HG02610 (cell line): ENCODE measurements around the gene ATP11B.

Experiments
- ATAC-seq: cut with Tn5 transposase; IDR thresholded peaks from one replicate; pipeline ENCODE4 v1.9.1; 2021; ENCODE audit warnings: mild to moderate bottlenecking, moderate library complexity; ENCODE audit not compliant: unreplicated experiment

Gene ATP11B

DNA sequence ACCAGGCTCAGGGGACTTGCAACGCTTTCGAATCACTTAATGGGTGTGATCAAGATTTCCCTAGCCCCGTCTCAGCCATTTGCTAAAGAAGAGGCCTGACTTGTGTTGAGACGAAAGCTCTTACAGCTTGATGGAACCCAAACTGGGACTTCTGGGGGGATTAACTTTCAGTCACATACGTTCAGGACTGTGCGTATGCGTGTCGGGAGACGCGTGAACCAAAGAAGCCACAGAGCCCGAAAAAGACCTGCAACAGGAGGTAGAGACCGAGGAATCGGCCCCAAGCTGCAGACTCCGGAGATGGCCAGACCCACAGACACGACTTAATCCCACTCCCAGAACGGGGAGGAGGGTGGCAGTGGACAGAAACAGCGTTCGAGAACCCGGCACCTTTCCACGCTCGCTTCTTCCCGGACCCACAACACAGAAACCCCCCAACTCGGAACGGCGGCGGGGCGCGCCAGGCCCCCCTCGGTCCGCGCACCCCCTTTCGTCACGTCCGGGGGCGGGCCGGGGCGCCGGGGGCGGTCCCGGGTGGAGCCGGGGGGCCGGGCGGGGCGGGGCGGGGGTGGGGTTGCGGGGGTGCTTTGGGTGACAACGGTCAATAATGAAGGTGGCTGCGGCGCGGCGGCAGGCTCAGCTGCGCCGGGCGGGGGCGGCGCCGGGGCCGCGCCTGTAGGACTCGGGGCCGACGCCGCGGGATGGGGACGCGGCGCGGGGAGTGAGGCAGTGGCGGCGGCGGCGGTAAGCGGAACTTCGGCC lies at the start of gene ATP11B:
ATP11B (plus strand) TSS at position 604 of the 762 bp plus-strand sequence. CDS start 256 bp downstream, outside the sequence.
- peak; percentile 65 for ATAC-seq

DNA sequence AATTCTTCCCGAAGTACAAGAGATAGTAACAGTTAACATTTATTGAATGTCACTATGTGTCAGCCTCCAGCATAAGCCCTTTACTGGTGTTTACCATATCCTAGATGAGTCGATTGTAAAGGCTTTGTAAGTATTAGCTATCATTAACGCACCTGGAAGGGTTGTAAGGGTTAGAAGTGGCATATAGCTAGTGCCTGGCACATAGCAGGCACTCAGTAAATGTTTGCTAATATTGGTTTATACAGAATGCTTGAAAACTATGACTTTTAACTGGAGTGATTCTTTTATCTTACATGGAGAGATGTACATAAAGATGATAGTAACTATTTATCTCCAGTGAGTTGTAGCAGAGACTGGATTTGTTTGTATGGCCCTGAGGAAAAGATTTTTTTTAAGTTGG lies 46.3 kb upstream of the ATP11B start:
- ATAC-seq, result no peak

DNA sequence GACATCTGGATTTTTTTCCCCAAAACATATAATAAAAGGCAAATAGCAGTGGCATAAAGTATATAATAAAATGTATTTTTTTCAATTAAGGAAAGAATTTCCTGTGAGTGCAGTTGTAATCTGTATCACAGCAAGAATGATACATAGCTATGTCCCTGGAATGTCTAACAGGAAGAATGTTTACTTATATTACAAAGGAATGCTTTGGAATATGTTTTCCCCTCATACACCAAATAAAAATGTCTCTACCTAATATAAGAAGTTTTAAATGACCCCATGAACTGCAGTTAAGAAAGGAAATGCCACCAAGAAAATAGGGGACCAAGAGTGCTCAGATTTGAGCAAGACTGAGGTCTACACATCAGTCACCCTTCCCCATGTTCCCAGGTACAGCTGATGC lies 38.0 kb upstream of the ATP11B start:
- no peak for ATAC-seq

DNA sequence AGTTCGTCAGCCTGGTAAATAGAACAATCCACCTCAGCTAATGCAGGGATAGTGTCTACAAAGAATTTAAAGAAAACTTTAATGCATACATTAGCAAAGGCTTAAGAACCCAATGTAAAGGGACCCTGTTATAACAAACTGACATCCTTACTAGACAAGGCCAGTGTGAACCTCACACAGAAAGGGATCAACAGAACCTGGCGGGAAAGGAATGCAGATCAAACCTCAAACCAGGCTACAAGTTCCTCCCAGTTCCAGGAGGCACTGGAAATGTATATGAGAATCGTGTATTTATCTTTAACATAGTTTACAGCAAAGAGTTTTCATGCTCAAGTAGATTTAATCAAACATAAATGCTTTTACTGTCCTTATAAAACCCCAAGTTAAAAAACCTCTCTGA lies 37.6 kb upstream of the ATP11B start:
- ATAC-seq, result no peak

DNA sequence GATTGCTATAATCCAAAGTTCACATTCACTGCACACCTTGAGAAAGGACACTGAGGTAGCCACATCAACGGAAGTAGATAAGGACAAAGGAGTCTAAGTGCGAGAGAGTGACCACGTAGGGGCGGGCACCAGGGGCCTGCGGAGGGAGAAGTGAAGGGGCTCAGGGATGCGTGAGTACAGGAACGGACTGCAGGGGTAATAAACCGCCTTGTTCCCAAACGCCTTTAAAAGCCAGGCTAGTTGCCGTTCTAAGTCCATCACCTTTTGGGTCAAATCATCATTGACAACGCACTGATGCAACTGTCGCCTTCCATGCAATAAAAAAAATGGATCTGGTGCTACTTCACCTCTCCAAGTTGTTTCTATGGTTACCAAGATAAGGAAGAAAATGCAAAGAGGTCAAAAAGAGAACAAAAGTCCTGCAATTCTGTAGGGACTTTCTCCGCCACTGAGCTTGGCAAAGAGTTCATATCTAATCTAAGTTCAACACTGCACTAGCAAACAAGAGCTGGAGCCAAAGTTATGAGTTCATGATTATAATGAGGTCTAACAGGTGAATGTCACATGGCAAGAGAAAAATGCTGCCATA lies 32.6 kb upstream of the ATP11B start:
- no peak for ATAC-seq

DNA sequence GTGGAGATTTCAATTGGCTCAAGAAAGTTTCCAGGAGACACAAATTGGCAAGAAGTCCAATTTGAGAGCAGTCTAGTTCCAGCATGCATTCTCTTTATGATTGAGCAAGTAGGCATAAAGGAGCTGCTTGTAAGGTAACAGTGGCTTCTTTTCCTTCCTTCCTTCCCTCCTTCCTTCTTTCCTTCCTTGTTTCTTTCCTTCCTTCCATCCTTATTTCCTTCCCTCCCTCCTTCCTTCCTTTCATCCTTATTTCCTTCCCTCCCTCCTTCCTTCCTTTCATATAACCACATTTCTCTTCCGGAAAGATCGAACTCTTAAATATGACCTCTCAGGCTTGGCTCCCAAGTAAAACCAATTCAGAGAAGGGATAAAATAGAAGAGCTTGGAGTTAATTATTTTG lies 29.4 kb upstream of the ATP11B start:
- no peak for ATAC-seq

DNA sequence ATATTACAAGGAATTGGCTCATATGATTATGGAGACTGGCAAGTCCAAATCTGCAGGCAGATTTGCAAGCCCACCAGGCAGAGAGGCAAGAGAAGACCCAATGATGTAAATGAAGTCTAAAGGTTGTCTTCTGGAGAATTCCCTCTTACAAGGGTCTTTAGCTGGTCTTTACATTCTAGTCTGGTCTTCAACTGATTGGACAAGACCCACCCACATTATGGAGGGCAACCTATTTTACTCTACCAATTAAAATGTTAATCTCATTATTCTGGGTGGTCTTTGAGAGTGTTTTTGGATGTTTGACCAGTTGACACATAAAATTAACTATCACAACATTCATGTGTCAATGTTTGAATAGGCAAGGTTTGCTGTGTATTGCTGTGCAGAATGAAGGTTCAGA lies 28.0 kb upstream of the ATP11B start:
- ATAC-seq, result no peak

DNA sequence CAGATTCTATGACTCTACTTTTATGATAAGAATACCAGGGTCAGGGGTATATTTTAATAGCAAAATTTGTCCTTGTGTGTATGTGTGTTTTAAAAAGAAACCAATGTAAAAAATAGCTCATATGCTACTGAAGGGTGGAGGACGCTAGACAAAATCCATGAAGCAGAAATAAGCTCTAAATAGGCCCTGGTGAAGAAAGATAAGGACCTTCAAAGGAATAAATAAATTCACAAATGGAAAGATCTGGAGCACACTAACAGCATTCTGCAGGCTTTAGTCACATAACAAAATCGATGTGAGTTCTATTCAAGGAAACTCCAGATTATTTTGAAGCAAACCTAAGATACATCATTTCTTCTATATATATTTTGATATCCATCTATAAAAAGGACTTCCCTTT lies 27.2 kb upstream of the ATP11B start:
- ATAC-seq, result no peak

DNA sequence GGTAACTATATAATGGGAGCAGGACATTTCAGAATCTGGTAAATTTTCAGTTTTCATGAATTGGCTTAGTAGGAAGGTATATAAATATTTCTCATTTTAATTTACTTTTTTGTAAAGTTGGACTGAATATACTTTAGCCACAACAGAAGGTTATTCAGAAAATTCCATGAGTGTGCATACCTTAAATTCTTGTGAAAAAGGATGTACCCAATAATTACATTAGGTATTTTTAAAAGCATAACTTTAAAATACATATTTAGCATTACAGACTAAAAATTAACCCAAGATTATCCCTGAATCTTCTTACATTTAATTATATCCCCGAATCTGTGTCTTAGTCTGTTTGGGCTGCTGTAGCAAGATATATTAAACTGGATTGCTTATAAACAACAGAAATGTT lies 24.9 kb upstream of the ATP11B start:
- no peak for ATAC-seq

DNA sequence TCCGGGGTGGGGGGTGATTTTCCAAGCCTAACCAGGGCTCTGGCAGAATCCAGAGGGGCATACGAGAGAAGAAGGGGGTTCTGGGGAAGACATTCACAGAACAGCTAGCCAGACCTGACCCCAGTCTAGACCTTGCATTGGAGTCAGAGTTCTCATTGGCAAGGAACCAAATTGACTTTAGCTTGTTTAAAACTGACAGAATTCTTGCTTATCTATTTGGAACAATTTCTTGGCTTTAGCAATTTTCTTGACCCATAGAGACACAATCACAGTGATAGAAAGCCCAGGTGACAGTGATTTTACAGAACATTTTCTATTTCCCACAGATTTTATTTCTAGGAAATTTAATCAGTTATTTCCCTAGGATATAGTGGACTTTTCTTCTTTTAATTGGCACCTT lies 23.6 kb upstream of the ATP11B start:
- no peak for ATAC-seq

DNA sequence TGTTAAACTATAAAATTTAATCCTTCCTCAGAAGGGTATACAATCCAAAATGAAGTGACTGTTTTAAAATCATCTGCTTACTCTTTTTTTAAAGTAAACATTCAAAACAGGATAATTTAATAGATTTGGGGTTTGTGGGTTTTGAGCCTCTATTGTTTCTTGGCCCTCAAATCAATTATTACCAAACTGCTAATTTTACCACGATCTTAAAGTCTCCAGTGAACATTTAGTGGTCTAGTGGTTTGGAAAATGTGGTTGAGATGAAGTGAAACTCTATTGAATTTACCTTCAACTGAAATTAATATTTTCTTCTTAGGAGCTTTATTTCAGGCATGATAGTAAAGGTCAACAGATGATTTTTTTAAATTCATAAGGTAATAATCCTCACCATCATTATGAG lies 11.2 kb upstream of the ATP11B start:
- ATAC-seq, result no peak

DNA sequence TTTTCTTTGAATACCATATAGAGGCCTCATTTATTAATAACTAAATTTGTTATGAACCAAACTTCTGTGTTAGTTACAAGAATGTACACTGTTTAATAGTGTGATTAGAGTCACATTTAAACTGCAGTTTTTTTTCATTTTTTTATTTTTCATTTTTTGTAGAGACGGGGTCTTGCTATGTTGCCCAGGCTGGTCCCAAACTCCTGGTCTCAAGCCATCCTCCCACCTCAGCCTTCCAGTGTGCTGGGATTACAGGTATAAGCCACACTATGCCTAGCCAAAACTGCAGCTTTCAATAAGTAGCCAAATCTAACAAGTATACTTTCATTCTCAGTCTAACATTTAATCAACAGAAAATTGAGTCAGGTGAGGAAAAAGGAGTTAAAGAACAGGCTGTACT lies 10.2 kb upstream of the ATP11B start:
- no peak for ATAC-seq

DNA sequence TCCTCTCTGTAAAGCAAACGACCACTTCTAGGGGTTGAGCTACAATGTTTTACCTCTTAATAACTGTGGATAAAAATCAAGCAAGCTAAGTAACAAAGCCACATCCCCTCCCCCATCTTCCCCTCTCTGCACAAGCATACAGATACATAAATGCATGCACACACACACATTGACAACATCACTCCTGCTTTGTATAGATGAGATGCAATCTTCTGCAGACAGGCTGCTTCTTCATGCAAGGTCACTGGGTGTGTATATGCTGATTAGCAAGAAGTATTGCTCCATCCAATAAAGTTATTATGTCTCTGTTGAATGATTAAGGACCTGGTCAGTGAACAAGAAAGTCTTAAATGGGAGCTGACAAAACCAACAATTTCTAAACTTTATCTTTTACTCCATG lies 8.8 kb upstream of the ATP11B start:
- no peak for ATAC-seq

DNA sequence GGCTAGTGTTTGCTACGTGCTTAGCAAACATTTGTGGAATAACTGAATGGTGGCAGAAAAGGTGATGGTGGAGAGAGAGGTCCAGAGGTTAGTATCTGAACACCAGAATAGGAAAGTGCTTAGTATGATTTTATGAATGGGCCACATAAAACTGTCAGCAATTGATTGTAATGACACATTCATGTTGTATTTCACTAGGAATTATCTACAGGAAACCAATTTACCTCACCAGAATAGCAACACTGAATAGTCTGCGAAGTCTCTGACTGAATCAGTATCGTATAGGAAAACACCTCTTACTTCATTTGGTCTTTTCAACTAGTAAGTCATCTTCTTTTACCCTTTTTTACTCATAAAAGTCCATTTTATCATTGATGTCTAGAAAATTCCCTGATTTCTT lies 8.2 kb upstream of the ATP11B start:
- ATAC-seq, result no peak

DNA sequence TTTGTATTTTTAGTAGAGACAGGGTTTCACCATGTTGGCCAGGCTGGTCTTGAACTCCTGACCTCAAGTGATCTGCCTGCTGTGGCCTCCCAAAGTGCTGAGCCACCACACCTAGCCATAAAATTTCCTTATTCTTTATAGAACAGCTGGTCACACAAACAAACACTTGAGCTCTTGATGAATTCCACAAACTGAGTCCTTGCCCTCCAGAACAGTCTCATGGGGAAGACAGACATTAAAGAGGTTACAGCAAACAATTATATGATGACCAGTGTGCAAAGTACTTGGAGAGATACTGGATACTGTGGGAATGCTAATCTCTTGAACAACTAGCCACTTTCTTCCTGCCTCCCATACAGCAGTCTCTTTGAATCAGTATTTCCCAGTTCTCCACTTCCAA lies 7.5 kb upstream of the ATP11B start:
- no peak for ATAC-seq

DNA sequence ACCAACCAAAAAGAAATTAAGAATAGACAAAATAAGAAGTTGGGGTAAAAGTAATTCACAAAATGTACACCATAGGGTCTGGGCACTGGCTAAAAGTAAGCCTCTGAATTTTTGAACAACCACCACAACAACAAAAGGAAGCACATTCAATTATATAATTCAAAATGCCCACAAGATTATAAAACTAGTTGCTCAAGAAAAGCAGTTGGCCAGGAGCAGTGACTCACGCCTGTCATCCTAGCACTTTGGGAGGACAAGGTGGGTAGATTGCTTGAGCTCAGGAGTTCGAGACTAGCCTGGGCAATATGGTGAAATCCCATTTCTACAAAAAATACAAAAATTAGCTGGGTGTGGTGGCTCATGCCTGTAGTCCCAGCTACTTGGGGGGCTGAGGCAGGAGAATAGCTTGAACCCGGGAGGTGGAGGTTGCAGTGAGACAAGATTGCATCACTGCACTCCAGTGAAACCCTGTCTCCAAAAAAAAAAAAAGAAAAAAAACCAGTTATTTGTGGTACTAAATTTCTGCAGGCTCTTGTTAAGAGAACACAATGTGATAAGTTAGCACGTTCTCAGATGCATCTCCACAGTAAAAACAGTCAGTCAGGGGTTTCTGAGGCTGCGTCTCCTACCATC lies 6.6 kb upstream of the ATP11B start:
- ATAC-seq, result no peak

DNA sequence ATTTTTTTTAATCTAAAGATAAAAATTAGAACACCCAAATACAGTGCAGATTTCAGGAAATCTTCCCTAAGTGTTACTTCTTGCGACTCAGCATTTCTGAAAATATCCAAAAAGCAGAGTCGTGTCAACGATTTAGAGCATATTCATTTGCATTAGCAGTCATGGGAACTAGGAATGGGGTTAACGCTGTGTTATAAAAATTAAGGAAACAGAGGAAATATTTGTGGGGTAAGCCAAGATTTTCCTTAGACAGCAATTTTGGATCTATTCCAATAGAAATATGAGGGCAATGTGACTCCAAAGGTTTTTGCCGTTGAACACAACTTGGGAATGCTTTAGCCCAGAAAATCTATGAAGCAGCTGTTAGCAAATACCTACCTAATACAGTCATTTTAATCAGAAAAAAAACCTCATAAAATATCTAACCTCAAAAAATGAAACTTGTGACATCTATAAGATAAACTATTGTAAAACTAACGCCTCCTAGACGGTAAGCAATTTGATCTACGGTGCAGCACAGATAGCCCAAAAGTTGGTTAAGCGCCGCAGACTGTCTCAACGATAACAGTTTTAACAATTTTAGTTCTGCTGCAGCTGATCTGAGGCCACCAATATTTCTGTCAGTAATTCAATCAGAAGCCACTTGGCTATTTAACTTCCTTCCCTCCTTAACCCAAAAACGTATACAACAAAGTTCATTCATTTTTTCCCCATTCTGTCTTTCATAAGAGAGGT lies 5.8 kb upstream of the ATP11B start:
- no peak for ATAC-seq

DNA sequence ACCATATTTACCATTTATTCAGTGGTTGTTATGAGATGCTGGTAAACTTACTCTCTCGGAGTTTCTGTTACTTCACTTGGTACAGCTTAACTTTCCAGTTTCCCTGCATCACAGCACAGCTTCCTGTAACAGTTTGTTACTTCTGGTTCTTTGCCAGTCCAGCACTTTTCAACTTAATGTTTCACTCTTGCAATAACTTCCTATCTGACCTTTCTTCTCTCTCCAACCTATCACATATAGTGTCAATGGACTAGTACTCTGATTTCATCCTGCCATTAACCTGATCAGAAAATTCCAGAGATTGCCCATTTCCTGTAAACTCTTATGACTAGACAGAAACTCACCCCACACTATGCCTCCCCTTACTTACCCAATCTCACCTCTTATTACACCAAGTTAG lies 3.9 kb upstream of the ATP11B start:
- ATAC-seq, result no peak

DNA sequence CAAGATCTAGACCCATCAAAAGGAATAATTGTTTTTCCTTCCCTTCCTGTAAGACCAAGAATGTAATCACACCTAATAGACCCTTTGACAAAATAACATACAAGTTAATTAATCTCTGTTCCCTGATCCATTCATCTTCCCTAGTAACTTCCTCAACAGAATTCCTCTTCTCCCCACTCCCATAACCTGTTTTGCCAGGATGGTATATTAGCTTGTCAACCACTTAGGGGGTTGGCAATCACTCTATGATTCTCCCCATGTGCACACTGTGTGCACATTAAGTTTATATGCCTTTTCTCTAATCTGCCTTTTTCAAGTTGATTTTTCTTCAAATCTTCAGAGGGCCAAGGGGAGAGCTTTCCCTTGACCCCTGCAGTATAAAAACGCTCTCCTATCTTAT lies 2.7 kb upstream of the ATP11B start:
- no peak for ATAC-seq

DNA sequence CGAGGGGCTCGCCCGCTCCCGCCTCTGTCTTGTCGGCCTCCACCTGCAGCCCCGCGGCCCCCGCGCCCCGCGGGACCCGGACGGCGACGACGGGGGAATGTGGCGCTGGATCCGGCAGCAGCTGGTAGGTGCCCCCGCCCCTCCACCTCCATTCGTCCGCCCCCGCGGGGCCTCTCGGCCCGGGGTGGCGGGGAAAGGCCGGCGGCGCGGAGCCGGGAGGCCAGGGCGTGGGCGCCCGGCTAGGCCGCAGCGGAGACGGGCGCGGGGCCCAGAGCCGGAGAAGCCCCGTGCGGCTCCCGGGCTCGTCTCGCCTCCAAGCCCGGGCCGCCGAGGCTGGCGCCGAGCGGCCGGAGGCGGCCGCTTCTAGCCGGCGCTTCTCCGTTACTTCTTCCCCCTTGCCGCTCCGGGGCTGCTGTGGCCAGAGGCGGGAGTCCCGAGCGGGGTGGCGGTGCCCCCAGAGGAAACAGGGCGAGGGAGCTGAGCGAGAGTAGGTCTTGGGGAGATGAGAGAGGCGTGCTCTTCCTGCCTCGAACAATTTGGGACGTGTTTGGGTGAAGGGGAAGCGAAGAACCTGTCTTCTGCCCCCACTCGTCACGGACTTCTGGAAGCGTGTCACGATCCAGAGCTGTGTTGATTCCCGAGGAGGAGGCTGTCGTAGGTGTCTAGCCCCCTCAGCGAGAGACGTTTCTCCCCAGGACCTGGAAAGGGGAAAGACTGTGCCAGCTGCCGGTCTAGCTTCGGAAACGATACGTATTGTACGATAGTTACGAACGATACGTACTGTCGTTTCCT lies 555 bp downstream of the ATP11B start:
- peak; percentile 36 for ATAC-seq
